ENCODE results near the gene PEG3. TPM values are rescaled to one million over a fixed set of nuclear protein-coding genes. Genes with fewer than 3 reads are reported as not detected.

The PEG3 gene
- total and polyA plus RNA-seq, 2 of the 13 experiments (the other 11 are each of a cell fraction or from before 2014, with no cell fraction given), result 217 to 394 TPM

- TF ChIP-seq TRIM22 (IDR thresholded peaks at IDR 0.05), result no peak
- TF ChIP-seq KDM5A (IDR thresholded peaks at IDR 0.05; ENCODE audit: borderline replicate concordance, low read length), result no peak
- peak; percentile 43; the same call in 1 of the 2 replicates for TF ChIP-seq ZSCAN9 (CRISPR knock-in tag; IDR thresholded peaks at IDR 0.05; ENCODE audit: borderline replicate concordance)
- TF ChIP-seq DBP (CRISPR knock-in tag; IDR thresholded peaks at IDR 0.05; ENCODE audit: not compliant biosample characterization), result no peak
- no peak for TF ChIP-seq REXO4 (CRISPR knock-in tag; IDR thresholded peaks at IDR 0.05; ENCODE audit: borderline replicate concordance)
- TF ChIP-seq GFI1 (CRISPR knock-in tag; IDR thresholded peaks at IDR 0.05; ENCODE audit: borderline replicate concordance), result no peak; the same call in 1 of the 2 replicates
- peak; percentile 83 for TF ChIP-seq IKZF5 (CRISPR knock-in tag; IDR thresholded peaks at IDR 0.05)
- peak; percentile 88 for TF ChIP-seq RARA (CRISPR knock-in tag; IDR thresholded peaks at IDR 0.05)
- TF ChIP-seq ZNF607 (CRISPR knock-in tag; IDR thresholded peaks at IDR 0.05; ENCODE audit: borderline replicate concordance), result peak; percentile 87; the same call in 1 of the 2 replicates
- no peak for TF ChIP-seq SUZ12 (IDR thresholded peaks at IDR 0.05; ENCODE audit: low read depth, low read length)
- TF ChIP-seq MAFG (CRISPR knock-in tag; IDR thresholded peaks at IDR 0.05), result no peak
- no peak for TF ChIP-seq NKX3-1 (CRISPR knock-in tag; IDR thresholded peaks at IDR 0.05)
- peak; percentile 56; the same call in 1 of the 2 replicates for TF ChIP-seq WIZ (CRISPR knock-in tag; IDR thresholded peaks at IDR 0.05)
- TF ChIP-seq ZFX (CRISPR knock-in tag; IDR thresholded peaks at IDR 0.05; ENCODE audit: low read depth), result peak; percentile 87
- TF ChIP-seq RBAK (CRISPR knock-in tag; IDR thresholded peaks at IDR 0.05), result peak; percentile 68; the same call in 1 of the 2 replicates
- no peak for TF ChIP-seq TAF15 (IDR thresholded peaks at IDR 0.05; ENCODE audit: low read depth, low read length, poor library complexity, severe bottlenecking)
- peak; percentile 66 for TF ChIP-seq ELF1 (CRISPR knock-in tag; IDR thresholded peaks at IDR 0.05)
- 0 out of 2 replicates have a peak, but pooled peaks have one; percentile 28 for TF ChIP-seq ZNF101 (CRISPR knock-in tag; IDR thresholded peaks at IDR 0.05; ENCODE audit: borderline replicate concordance, low read depth)
- TF ChIP-seq HMGXB4 (CRISPR knock-in tag; IDR thresholded peaks at IDR 0.05; ENCODE audit: borderline replicate concordance in 1 of 2, low read depth in 1 of 2), result peak; percentile 30 to 37; a peak in 2 of 4 replicates
- TF ChIP-seq MED1 (CRISPR knock-in tag; IDR thresholded peaks at IDR 0.05), result peak; percentile 99
- no peak for TF ChIP-seq GABPA (IDR thresholded peaks at IDR 0.05; ENCODE audit: low read depth, low read length)
- TF ChIP-seq GABPA (CRISPR knock-in tag; IDR thresholded peaks at IDR 0.05; ENCODE audit: low read depth), result peak; percentile 69
- no peak for TF ChIP-seq TBL1XR1 (IDR thresholded peaks at IDR 0.05; ENCODE audit: borderline replicate concordance, low read length, partially characterized antibody)
- TF ChIP-seq HNF4G (IDR thresholded peaks at IDR 0.05; ENCODE audit: borderline replicate concordance, low read depth, low read length), result no peak
- TF ChIP-seq HNF4G (CRISPR knock-in tag; IDR thresholded peaks at IDR 0.05; ENCODE audit: borderline replicate concordance, low read depth), result peak; percentile 22; the same call in 1 of the 2 replicates
- TF ChIP-seq ZNF703 (CRISPR knock-in tag; IDR thresholded peaks at IDR 0.05; ENCODE audit: borderline replicate concordance), result no peak
- no peak for TF ChIP-seq ZNF263 (CRISPR knock-in tag; IDR thresholded peaks at IDR 0.05)
These were observed 40.2 kb upstream of the PEG3 start (continued) for GRCh38 chr19:56880592-56881190.

Measured in HepG2 (cell line).